HepG2 (cell line): Measurements from ENCODE around the gene RFPL4AL1. TPM values are rescaled to one million over a fixed set of nuclear protein-coding genes. Genes with fewer than 3 reads are reported as not detected.

Source experiments
- ATAC-seq: fragments of 200-7000 bp; cut with Tn5 transposase; 3 replicates; pipeline ENCODE4 v1.9.1; 2020; ENCODE audit warnings: mild to moderate bottlenecking, moderate library complexity
- BruUV-seq: library from RNA; stranded (reverse); fragments of 400-500 nt; replicated peaks from 2 replicates; lab custom pipeline; 2021; lab: Mats Ljungman, UMichigan
- CTCF ChIA-PET: fragments of 300-600 bp; formaldehyde crosslinking; extraction: SDS; loops from one replicate; lab custom pipeline; 2021; ENCODE audit warnings: low total read pairs, inconsistent platforms, low intra/inter-chr PET ratio; lab: Yijun Ruan, JAX
- POLR2A ChIA-PET: fragments of 350-600 bp; sonication (Branson Sonifier 250); formaldehyde crosslinking; loops from one replicate; lab custom pipeline; 2020; ENCODE audit warnings: antibody characterized with exemption, inconsistent platforms; lab: Yijun Ruan, JAX
- DNase-seq: peaks from one replicate; pipeline ENCODE4 v3.0.0-alpha.2; 2015; ENCODE audit warnings: low spot score
- FAIRE-seq: peaks from 3 replicates; lab custom pipeline; 2011; peaks lifted over from hg19 to GRCh38; lab: Jason Lieb, UNC
- H2AFZ ChIP-seq: one replicate; pipeline ENCODE4 v1.6.1; 2011; ENCODE audit warnings: low read length, inconsistent platforms
- H3K27ac ChIP-seq: fragments of 300-600 bp; 3 replicates; pipeline ENCODE4 v1.8.0; 2011; ENCODE audit warnings: mixed run types, mild to moderate bottlenecking, mixed read lengths, low read length, inconsistent platforms; ENCODE audit not compliant: insufficient read depth; ENCODE audit errors: extremely low read length
- H3K27me3 ChIP-seq, 2 experiments: fragments of 200-600 bp in 1 of 2; 2 replicates in 1 of 2; 3 replicates in 1 of 2; pipeline versions ENCODE4 v1.6.0 to v1.8.0; 2011; ENCODE audit warnings: low read length in 2 of 2, mild to moderate bottlenecking in 2 of 2, moderate library complexity in 2 of 2, inconsistent platforms in 1 of 2; ENCODE audit not compliant: insufficient read depth in 2 of 2, control insufficient read depth in 1 of 2
- H3K36me3 ChIP-seq, 2 experiments: fragments of 200-600 bp in 1 of 2; replicated peaks in 1 of 2; 2 replicates in 1 of 2; 3 replicates in 1 of 2; pipeline versions ENCODE4 v1.5.1 to v1.8.0; 2011; ENCODE audit warnings: low read length in 2 of 2, inconsistent platforms in 1 of 2; ENCODE audit not compliant: insufficient read depth in 2 of 2, control insufficient read depth in 1 of 2
- H3K4me1 ChIP-seq: 2 replicates; pipeline ENCODE4 v1.5.1; 2012; ENCODE audit warnings: low read length, inconsistent platforms; ENCODE audit not compliant: insufficient read depth
- H3K4me2 ChIP-seq: 2 replicates; pipeline ENCODE4 v1.6.0; 2011; ENCODE audit warnings: low read depth, low read length, inconsistent platforms
- H3K4me3 ChIP-seq, 3 experiments: fragments of 200-600 bp in 1 of 3; sonication (generic), shearing (Covaris generic) in 1 of 3; replicated peaks in 1 of 3; 2 replicates each; pipeline ENCODE4 v1.5.1; 2011 to 2016; ENCODE audit warnings: low read length in 3 of 3, inconsistent platforms in 2 of 3, low read depth in 2 of 3, mild to moderate bottlenecking in 2 of 3, control low read depth in 1 of 3, mixed read lengths in 1 of 3; ENCODE audit not compliant: insufficient read depth in 1 of 3
- H3K79me2 ChIP-seq: one replicate; pipeline ENCODE4 v1.6.1; 2011; ENCODE audit warnings: low read length, inconsistent platforms; ENCODE audit not compliant: insufficient read depth
- H3K9ac ChIP-seq: 2 replicates; pipeline ENCODE4 v1.6.0; 2011; ENCODE audit warnings: mild to moderate bottlenecking, low read depth, low read length, inconsistent platforms; ENCODE audit not compliant: insufficient read depth
- H3K9me3 ChIP-seq: 2 replicates; pipeline ENCODE4 v1.5.1; 2012; ENCODE audit warnings: mild to moderate bottlenecking, low read length
- H4K20me1 ChIP-seq: 2 replicates; pipeline ENCODE4 v1.6.0; 2011; ENCODE audit warnings: inconsistent platforms, mild to moderate bottlenecking, low read length, moderate library complexity; ENCODE audit not compliant: insufficient read depth
- HMG20B ChIP-seq: conservative IDR thresholded peaks from 2 replicates; pipeline ENCODE4 v1.6.1; 2016; ENCODE audit warnings: missing genetic modification reagents, missing compliant biosample characterization
- NPAS2 ChIP-seq: sonication (generic); formaldehyde crosslinking; IDR thresholded peaks from 2 replicates; pipeline ENCODE4 v1.8.0; 2022; ENCODE audit warnings: mild to moderate bottlenecking, missing genetic modification reagents, borderline replicate concordance
- RFX3 ChIP-seq: IDR thresholded peaks from 2 replicates; pipeline ENCODE4 v1.6.1; 2016; ENCODE audit warnings: missing biosample characterization, missing genetic modification reagents
- ZC3H4 ChIP-seq: sonication (generic); formaldehyde crosslinking; IDR thresholded peaks from 2 replicates; pipeline ENCODE4 v1.4.0; 2020; ENCODE audit warnings: missing genetic modification reagents, borderline replicate concordance
- ZNF235 ChIP-seq: sonication (generic); formaldehyde crosslinking; IDR thresholded peaks from 2 replicates; pipeline ENCODE4 v1.8.1; 2023; ENCODE audit warnings: mild to moderate bottlenecking, missing genetic modification reagents, borderline replicate concordance
- ZNF562 ChIP-seq: sonication (generic); formaldehyde crosslinking; IDR thresholded peaks from 2 replicates; pipeline ENCODE4 v1.8.0; 2022; ENCODE audit warnings: missing genetic modification reagents, borderline replicate concordance
- WGBS: methylation state at CpG from one replicate; pipeline ENCODE4 v1.1.6; 2017; ENCODE audit warnings: low lambda C conversion rate; 5-methylcytosine and 5-hydroxymethylcytosine counted together
- in situ Hi-C: cut with HindIII; loops from 2 replicates; pipeline ENCODE4 v1.10.0; 2017; ENCODE audit warnings: low pct_unique_long_range_greater_than_20kb; ENCODE audit not compliant: extremely low pct_ligation_motif_present
- intact Hi-C: fragments of 100-400 bp; cut with micrococcal nuclease; formaldehyde crosslinking; loops from one replicate; pipeline ENCODE4 v1.10.0; 2022; ENCODE audit not compliant: unreplicated experiment
- polyA plus RNA-seq, 8 experiments: library from polyadenylated mRNA; depleted of rRNA in 3 of 8; stranded (reverse) in 7 of 8; unstranded in 1 of 8; fragments of >200 nt; fragmentation: Illumina TruSeq in 4 of 8; extraction: Trizol in 4 of 8; gene quantifications; 2 replicates each; pipeline versions ENCODE4 v1.2.1 to v1.2.3, GENCODE V29; 2011 to 2016; ENCODE audit warnings: low read depth in 4 of 8, missing spikeins in 1 of 8, mixed read lengths in 1 of 8; ENCODE audit not compliant: insufficient read depth in 1 of 8
- total RNA-seq, 5 experiments: library from RNA; depleted of rRNA; stranded (reverse); fragments of >200 nt; fragmentation: Illumina TruSeq; extraction: Trizol; gene quantifications; 2 replicates each; pipeline ENCODE4 v1.2.3, GENCODE V29; 2016; ENCODE audit warnings: low read depth in 1 of 5
- TF ChIP-seq, protein P1 (sequence below): sonication (generic); formaldehyde crosslinking; IDR thresholded peaks from 2 replicates; pipeline ENCODE4 v1.5.1; 2020; ENCODE audit warnings: mild to moderate bottlenecking, missing genetic modification reagents, borderline replicate concordance
- TF ChIP-seq, protein P2 (sequence below): sonication (generic); formaldehyde crosslinking; IDR thresholded peaks from 2 replicates; pipeline ENCODE4 v1.5.0; 2020; ENCODE audit warnings: mild to moderate bottlenecking, low read depth, missing genetic modification reagents, borderline replicate concordance
- TF ChIP-seq, protein P3 (sequence below): sonication (generic); formaldehyde crosslinking; IDR thresholded peaks from 2 replicates; pipeline ENCODE4 v1.4.0; 2020; ENCODE audit warnings: mild to moderate bottlenecking, missing genetic modification reagents

The RFPL4AL1 gene
- total and polyA plus RNA-seq, 2 of the 13 experiments (the other 11 are each of a cell fraction or from before 2014, with no cell fraction given): not detected

DNA sequence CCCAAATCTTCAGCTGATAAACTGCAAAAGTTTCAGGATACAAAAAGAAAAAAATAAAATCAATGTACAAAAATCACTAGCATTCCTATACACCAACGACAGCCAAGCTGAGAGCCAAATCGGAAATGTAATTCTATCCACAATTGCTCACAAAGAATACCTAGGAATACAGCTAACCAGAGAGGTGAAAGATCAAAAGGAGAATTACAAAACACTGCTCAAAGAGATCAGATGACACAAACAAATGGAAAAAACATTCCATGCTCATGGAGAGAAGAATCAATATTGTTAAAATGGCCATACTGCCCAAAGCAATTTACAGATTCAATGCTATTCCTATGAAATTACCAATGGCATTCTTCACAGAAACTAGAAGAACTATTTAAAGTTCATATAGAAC is 33.4 kb downstream of the RFPL4AL1 start:
- Histone ChIP-seq H3K79me2 (no peaks in the 10 kb centered on the region), H3K36me3 (no peaks in the 10 kb centered on the region), H3K4me3 (no peak overlapping the region), H3K9me3 (no peaks in the 10 kb centered on the region), H3K27me3 (peaks cover 0 to 12% of the 10 kb centered on the region in 2 experiments; a peak in 1 of 5 replicates), H3K4me2 (no peak overlapping the region), H2AFZ (no peak overlapping the region), H3K4me1 (no peaks in the 10 kb centered on the region), H3K27ac (no peak overlapping the region), H3K9ac (no peak overlapping the region), H4K20me1 (no peaks in the 10 kb centered on the region)
- POLR2A ChIA-PET: no interaction called here
- DNase-seq (no peak), FAIRE-seq (no peak), ATAC-seq (no peak)
- TF ChIP-seq NPAS2 (CRISPR knock-in tag) (no peak), ZNF235 (CRISPR knock-in tag) (no peak), HMG20B (CRISPR knock-in tag) (no peak), RFX3 (no peak), ZC3H4 (no peak), ZNF562 (CRISPR knock-in tag) (no peak)
- TF ChIP-seq, protein P1, sequence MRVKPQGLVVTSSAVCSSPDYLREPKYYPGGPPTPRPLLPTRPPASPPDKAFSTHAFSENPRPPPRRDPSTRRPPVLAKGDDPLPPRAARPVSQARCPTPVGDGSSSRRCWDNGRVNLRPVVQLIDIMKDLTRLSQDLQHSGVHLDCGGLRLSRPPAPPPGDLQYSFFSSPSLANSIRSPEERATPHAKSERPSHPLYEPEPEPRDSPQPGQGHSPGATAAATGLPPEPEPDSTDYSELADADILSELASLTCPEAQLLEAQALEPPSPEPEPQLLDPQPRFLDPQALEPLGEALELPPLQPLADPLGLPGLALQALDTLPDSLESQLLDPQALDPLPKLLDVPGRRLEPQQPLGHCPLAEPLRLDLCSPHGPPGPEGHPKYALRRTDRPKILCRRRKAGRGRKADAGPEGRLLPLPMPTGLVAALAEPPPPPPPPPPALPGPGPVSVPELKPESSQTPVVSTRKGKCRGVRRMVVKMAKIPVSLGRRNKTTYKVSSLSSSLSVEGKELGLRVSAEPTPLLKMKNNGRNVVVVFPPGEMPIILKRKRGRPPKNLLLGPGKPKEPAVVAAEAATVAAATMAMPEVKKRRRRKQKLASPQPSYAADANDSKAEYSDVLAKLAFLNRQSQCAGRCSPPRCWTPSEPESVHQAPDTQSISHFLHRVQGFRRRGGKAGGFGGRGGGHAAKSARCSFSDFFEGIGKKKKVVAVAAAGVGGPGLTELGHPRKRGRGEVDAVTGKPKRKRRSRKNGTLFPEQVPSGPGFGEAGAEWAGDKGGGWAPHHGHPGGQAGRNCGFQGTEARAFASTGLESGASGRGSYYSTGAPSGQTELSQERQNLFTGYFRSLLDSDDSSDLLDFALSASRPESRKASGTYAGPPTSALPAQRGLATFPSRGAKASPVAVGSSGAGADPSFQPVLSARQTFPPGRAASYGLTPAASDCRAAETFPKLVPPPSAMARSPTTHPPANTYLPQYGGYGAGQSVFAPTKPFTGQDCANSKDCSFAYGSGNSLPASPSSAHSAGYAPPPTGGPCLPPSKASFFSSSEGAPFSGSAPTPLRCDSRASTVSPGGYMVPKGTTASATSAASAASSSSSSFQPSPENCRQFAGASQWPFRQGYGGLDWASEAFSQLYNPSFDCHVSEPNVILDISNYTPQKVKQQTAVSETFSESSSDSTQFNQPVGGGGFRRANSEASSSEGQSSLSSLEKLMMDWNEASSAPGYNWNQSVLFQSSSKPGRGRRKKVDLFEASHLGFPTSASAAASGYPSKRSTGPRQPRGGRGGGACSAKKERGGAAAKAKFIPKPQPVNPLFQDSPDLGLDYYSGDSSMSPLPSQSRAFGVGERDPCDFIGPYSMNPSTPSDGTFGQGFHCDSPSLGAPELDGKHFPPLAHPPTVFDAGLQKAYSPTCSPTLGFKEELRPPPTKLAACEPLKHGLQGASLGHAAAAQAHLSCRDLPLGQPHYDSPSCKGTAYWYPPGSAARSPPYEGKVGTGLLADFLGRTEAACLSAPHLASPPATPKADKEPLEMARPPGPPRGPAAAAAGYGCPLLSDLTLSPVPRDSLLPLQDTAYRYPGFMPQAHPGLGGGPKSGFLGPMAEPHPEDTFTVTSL: no peak
- TF ChIP-seq, protein P2, sequence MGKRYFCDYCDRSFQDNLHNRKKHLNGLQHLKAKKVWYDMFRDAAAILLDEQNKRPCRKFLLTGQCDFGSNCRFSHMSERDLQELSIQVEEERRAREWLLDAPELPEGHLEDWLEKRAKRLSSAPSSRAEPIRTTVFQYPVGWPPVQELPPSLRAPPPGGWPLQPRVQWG (CRISPR knock-in tag): no peak
- TF ChIP-seq, protein P3, sequence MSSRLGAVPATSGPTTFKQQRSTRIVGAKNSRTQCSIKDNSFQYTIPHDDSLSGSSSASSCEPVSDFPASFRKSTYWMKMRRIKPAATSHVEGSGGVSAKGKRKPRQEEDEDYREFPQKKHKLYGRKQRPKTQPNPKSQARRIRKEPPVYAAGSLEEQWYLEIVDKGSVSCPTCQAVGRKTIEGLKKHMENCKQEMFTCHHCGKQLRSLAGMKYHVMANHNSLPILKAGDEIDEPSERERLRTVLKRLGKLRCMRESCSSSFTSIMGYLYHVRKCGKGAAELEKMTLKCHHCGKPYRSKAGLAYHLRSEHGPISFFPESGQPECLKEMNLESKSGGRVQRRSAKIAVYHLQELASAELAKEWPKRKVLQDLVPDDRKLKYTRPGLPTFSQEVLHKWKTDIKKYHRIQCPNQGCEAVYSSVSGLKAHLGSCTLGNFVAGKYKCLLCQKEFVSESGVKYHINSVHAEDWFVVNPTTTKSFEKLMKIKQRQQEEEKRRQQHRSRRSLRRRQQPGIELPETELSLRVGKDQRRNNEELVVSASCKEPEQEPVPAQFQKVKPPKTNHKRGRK (CRISPR knock-in tag): no peak
- no TSS peak for BruUV-seq
- WGBS: 0% methylated on average over 2 of the region's 2 CpGs
- intact Hi-C loops: no loop called here
- in situ Hi-C loops: no loop called here
- CTCF ChIA-PET: no interaction called here
